Activated naive CD8-positive, alpha-beta T cell treated with anti-CD3 and anti-CD28 coated beads, Interleukin-2, amount 10 ng/mL, durations not matched to agents 7 days and 5 days (primary cell): ENCODE measurements around the gene ECPAS. TPM values are rescaled to one million over a fixed set of nuclear protein-coding genes. Genes with fewer than 3 reads are reported as not detected.
"Not testable (repeated sequence)": the region's sequence is repeated elsewhere in the genome, so short reads cannot be mapped to it uniquely, and the experiment has no call there.

Experiments
- ATAC-seq: fragments of 150-1000 bp; cut with Tn5 transposase; one replicate; pipeline ENCODE4 v1.10.0; 2021; ENCODE audit warnings: low read depth, moderate library complexity
- POLR2A ChIA-PET: fragments of 350-600 bp; sonication (Branson Sonifier 250); formaldehyde crosslinking; loops from one replicate; lab custom pipeline; 2021; ENCODE audit warnings: antibody characterized with exemption; lab: Charles Lee
- DNase-seq: peaks from one replicate; pipeline ENCODE4 v3.0.0; 2021
- H3K27ac Mint-ChIP-seq: one replicate; pipeline ENCODE4 v1.8.0; 2022; ENCODE audit warnings: mild to moderate bottlenecking, mixed read lengths
- H3K27me3 Mint-ChIP-seq: one replicate; pipeline ENCODE4 v1.8.0; 2022; ENCODE audit warnings: mild to moderate bottlenecking, moderate library complexity, mixed read lengths
- H3K36me3 Mint-ChIP-seq: one replicate; pipeline ENCODE4 v1.8.0; 2021; ENCODE audit warnings: mild to moderate bottlenecking, mixed read lengths
- H3K4me1 Mint-ChIP-seq: one replicate; pipeline ENCODE4 v1.8.0; 2021; ENCODE audit warnings: mixed read lengths
- H3K4me3 Mint-ChIP-seq: one replicate; pipeline ENCODE4 v1.8.0; 2022; ENCODE audit warnings: mild to moderate bottlenecking, moderate library complexity, mixed read lengths
- H3K9me3 Mint-ChIP-seq: one replicate; pipeline ENCODE4 v1.8.0; 2021; ENCODE audit warnings: mixed read lengths
- total RNA-seq, 2 experiments: library from RNA; stranded (reverse); gene quantifications; one replicate each; pipeline ENCODE4 v1.2.3, GENCODE V29; 2021

ECPAS gene
- total RNA-seq, 2 experiments from 2014 or later = 67.7 to 71.1 TPM

DNA sequence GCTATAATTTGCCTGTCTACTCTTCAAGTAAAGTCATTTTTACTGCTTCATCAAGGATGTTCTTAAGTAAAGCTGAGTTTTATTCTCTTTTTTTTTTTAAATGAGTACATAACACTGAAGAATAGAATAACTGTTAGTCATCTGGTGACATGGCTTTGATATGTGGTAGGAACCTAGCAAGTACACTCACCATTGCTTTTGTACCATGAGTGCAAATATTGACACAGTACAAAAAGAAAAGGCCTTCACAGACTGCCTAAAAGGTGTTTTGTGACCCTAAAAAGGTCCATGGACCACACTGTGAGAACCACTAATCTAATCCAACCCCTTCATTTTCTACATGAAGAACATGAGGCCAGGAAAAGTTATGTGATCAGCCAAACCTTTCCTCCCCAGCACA is 55.0 kb downstream of the ECPAS start:
- no peaks in the 10 kb centered on the region for H3K27me3 Mint-ChIP-seq
- POLR2A ChIA-PET = no interaction called here
- no peak for ATAC-seq
- H3K9me3 Mint-ChIP-seq = no peaks in the 10 kb centered on the region
- peaks cover 3% of the 10 kb centered on the region for H3K4me1 Mint-ChIP-seq
- H3K27ac Mint-ChIP-seq = no peak overlapping the region
- no peak overlapping the region for H3K4me3 Mint-ChIP-seq
- DNase-seq = no peak
- peaks cover 29% of the 10 kb centered on the region for H3K36me3 Mint-ChIP-seq

GRCh38 chr9:111427186-111427585 is 57.0 kb downstream of the ECPAS start:
- H3K9me3 Mint-ChIP-seq = no peaks in the 10 kb centered on the region
- no peaks in the 10 kb centered on the region for H3K27me3 Mint-ChIP-seq
- H3K4me3 Mint-ChIP-seq = no peak overlapping the region
- peak overlapping the region; percentile 33 for H3K27ac Mint-ChIP-seq
- DNase-seq (no peak), ATAC-seq (no peak)
- H3K4me1 Mint-ChIP-seq = peaks cover 3% of the 10 kb centered on the region
- peaks cover 32% of the 10 kb centered on the region for H3K36me3 Mint-ChIP-seq
- POLR2A ChIA-PET = interaction anchor here (0.6 to 0.7 kb wide), 2 partner anchors 20 to 261 kb away, joined by 3 read pairs; no protein-coding TSS in a partner anchor

GRCh38 chr9:111423389-111423788 is 60.8 kb downstream of the ECPAS start:
- peaks cover 3% of the 10 kb centered on the region for H3K4me1 Mint-ChIP-seq
- H3K36me3 Mint-ChIP-seq = peaks cover 32% of the 10 kb centered on the region
- H3K9me3 Mint-ChIP-seq = no peaks in the 10 kb centered on the region
- ATAC-seq = no peak
- H3K27ac Mint-ChIP-seq = no peak overlapping the region
- H3K27me3 Mint-ChIP-seq = no peaks in the 10 kb centered on the region
- POLR2A ChIA-PET = no interaction called here
- no peak for DNase-seq
- no peak overlapping the region for H3K4me3 Mint-ChIP-seq

DNA sequence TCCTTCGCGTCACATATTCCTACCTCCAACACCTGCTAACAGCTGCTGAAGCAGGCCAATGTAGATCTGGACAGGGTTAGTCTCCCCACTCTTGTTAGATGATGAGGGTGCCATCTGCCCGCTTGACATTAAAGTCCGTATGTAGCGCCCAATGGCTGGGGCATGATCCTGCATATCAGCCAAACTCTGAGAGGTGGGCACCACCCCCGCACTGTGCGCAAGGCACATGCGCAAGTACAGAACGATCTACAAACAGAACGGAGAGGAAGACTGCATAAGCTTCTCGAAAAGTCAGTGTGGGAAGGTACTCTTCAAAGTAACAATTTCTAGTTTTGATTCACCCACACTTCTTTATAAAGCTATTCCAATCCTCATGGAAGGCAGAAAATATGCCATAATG is 69.8 kb downstream of the ECPAS start:
- no peak for DNase-seq
- peaks cover 2% of the 10 kb centered on the region for H3K4me1 Mint-ChIP-seq
- POLR2A ChIA-PET = no interaction called here
- H3K4me3 Mint-ChIP-seq = no peak overlapping the region
- no peaks in the 10 kb centered on the region for H3K27me3 Mint-ChIP-seq
- no peak overlapping the region for H3K27ac Mint-ChIP-seq
- ATAC-seq = no peak
- no peaks in the 10 kb centered on the region for H3K9me3 Mint-ChIP-seq
- H3K36me3 Mint-ChIP-seq = peaks cover 36% of the 10 kb centered on the region

GRCh38 chr9:111413996-111414395 is 70.2 kb downstream of the ECPAS start:
- no peak overlapping the region for H3K27ac Mint-ChIP-seq
- POLR2A ChIA-PET = interaction anchor here (0.5 kb wide), 1 partner anchor 78 kb away, joined by 3 read pairs; no protein-coding TSS in a partner anchor
- ATAC-seq (no peak), DNase-seq (no peak)
- H3K27me3 Mint-ChIP-seq = no peaks in the 10 kb centered on the region
- H3K4me1 Mint-ChIP-seq = peaks cover 2% of the 10 kb centered on the region
- H3K36me3 Mint-ChIP-seq = peaks cover 36% of the 10 kb centered on the region
- H3K4me3 Mint-ChIP-seq = no peak overlapping the region
- no peaks in the 10 kb centered on the region for H3K9me3 Mint-ChIP-seq

- Mint-ChIP-seq H3K4me1 (peaks cover 4% of the 10 kb centered on the region), H3K9me3 (no peaks in the 10 kb centered on the region), H3K36me3 (peaks cover 51% of the 10 kb centered on the region), H3K27ac (no peak overlapping the region), H3K4me3 (no peak overlapping the region), H3K27me3 (no peaks in the 10 kb centered on the region)
- ATAC-seq (no peak), DNase-seq (no peak)
- POLR2A ChIA-PET = no interaction called here
These were observed 71.9 kb downstream of the ECPAS start for GRCh38 chr9:111412280-111412679.

DNA sequence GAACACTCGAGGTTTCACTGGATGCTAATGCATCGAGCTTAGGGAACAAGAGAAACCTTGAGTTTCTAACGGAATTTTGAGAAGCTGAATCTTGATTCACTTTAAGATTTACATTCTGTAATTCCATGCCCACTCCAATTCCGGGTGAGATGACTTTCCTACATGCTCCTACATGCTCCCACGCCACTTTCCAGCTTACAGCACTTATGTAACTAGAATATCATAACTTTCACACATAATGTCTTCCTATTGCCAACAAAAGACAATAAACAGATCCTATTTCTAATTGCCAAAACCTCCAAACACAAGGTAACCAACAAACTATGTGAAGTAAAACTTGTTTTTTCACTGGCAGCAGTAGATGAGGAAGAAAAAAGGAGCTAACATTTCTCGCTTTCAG is 72.9 kb downstream of the ECPAS start:
- DNase-seq = no peak
- ATAC-seq = no peak
- Mint-ChIP-seq H3K36me3 (peaks cover 50% of the 10 kb centered on the region), H3K27me3 (no peaks in the 10 kb centered on the region), H3K4me3 (no peak overlapping the region), H3K9me3 (no peaks in the 10 kb centered on the region), H3K4me1 (peaks cover 3% of the 10 kb centered on the region), H3K27ac (no peak overlapping the region)
- POLR2A ChIA-PET = no interaction called here

GRCh38 chr9:111407813-111408212 is 76.4 kb downstream of the ECPAS start:
- H3K27ac Mint-ChIP-seq = peak overlapping the region; percentile 42
- H3K4me3 Mint-ChIP-seq = no peak overlapping the region

DNA sequence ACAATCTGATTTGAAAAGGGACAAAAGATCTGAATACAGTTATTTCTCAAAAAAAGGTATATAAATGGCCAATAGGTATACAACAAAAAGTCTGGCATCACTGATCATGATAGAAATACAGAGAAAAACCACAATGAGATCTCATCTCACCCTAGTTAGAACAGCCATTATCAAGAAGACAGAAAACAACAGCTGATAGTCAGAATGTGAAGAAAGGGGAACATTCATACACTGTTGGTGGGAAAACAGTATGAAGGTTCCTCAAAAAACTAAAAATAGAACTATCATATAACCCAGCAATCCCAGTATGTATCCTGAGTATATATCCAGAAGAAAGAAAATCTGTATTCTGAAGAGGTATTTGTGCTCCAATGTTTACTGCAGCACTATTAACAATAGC is 78.5 kb downstream of the ECPAS start:
- no peak overlapping the region for H3K27ac Mint-ChIP-seq
- POLR2A ChIA-PET = no interaction called here
- H3K4me3 Mint-ChIP-seq = no peak overlapping the region
- no peak for DNase-seq
- H3K4me1 Mint-ChIP-seq = peaks cover 3% of the 10 kb centered on the region
- no peak for ATAC-seq
- peaks cover 18% of the 10 kb centered on the region for H3K9me3 Mint-ChIP-seq
- H3K36me3 Mint-ChIP-seq = peaks cover 81% of the 10 kb centered on the region
- H3K27me3 Mint-ChIP-seq = no peaks in the 10 kb centered on the region

More at GRCh38 chr9:111407813-111408212, 76.4 kb downstream of the ECPAS start:
- H3K36me3 Mint-ChIP-seq = peaks cover 70% of the 10 kb centered on the region
- POLR2A ChIA-PET = no interaction called here
- H3K4me1 Mint-ChIP-seq = peaks cover 3% of the 10 kb centered on the region
- DNase-seq (no peak), ATAC-seq (no peak)
- peaks cover 13% of the 10 kb centered on the region for H3K9me3 Mint-ChIP-seq
- H3K27me3 Mint-ChIP-seq = no peaks in the 10 kb centered on the region

DNA sequence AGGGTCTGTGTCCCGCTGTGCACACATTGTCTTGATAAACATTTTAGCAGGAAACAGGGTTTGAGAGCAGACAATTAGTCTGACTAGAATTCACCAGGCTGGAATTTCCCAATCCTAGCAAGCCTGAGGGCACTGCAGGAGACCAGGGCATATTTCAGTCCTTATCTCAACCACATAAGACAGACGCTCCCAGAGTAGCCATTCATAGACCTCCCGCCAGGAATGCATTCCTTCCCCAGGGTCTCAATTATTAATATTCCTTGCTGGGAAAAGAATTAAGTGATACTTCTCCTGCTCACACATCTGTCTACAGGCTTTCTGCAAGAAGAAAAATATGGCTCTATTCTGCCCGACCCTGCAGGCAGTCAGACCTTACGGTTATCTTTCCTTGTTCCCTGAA is 82.7 kb downstream of the ECPAS start:
- peaks cover 23% of the 10 kb centered on the region for H3K9me3 Mint-ChIP-seq
- DNase-seq, H3K27ac Mint-ChIP-seq, POLR2A ChIA-PET, H3K4me3 Mint-ChIP-seq, H3K4me1 Mint-ChIP-seq, ATAC-seq, H3K27me3 Mint-ChIP-seq: not testable (repeated sequence)
- peaks cover 76% of the 10 kb centered on the region for H3K36me3 Mint-ChIP-seq

DNA sequence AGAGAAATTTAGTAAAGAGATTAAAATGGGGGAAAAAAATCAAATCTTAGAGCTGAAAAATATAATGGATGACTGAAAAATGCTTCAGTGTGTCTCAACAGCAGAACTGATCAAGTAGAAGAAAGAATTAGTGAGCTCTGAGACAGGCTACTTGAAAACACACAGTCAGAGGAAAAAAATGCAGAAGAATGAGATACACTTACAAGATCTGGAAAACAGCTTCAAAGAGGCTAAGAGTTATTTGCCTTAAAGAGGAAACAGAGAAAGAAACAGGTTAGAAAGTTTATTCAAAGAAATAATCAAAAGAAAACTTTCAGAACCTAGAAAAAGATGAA is 83.7 kb downstream of the ECPAS start:
- no peaks in the 10 kb centered on the region for H3K4me1 Mint-ChIP-seq
- H3K4me3 Mint-ChIP-seq = no peak overlapping the region
- POLR2A ChIA-PET = no interaction called here
- no peaks in the 10 kb centered on the region for H3K27me3 Mint-ChIP-seq
- peaks cover 70% of the 10 kb centered on the region for H3K36me3 Mint-ChIP-seq
- ATAC-seq (no peak), DNase-seq (no peak)
- no peak overlapping the region for H3K27ac Mint-ChIP-seq
- peaks cover 18% of the 10 kb centered on the region for H3K9me3 Mint-ChIP-seq

- peaks cover 69% of the 10 kb centered on the region for H3K36me3 Mint-ChIP-seq
- POLR2A ChIA-PET = no interaction called here
- peaks cover under 1% of the 10 kb centered on the region for H3K4me1 Mint-ChIP-seq
- no peaks in the 10 kb centered on the region for H3K27me3 Mint-ChIP-seq
- ATAC-seq (peak; percentile 33), DNase-seq (no peak)
- no peak overlapping the region for H3K4me3 Mint-ChIP-seq
- H3K9me3 Mint-ChIP-seq = peaks cover 17% of the 10 kb centered on the region
- no peak overlapping the region for H3K27ac Mint-ChIP-seq
These were observed 84.2 kb downstream of the ECPAS start for GRCh38 chr9:111399772-111400563.

DNA sequence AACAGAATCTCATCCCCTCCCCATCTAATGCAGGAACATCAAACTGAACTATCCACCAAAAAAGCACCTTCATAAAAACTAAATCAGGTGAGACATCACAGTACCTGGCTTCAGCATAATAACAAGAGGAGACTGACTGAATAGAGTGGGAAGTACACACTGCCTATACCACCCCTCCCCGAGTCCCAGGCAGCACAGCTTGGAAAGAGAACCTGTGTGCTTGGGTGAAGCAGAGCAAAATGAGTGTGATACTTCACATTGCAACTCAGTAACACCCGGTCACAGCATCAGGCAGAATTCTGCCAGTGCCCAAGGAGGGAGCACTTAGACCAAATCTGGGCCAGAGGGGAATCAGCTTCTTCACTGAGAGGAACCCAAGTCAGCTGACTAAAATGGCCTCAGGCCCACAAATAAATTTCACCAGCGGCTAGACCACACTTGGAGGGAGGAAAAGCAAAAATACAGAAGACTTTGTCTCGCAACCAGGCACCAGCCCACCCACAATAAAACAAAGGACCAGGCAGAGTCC is 84.9 kb downstream of the ECPAS start:
- Mint-ChIP-seq H3K4me1 (peaks cover 7% of the 10 kb centered on the region), H3K36me3 (peaks cover 69% of the 10 kb centered on the region), H3K27ac (no peak overlapping the region), H3K9me3 (peaks cover 12% of the 10 kb centered on the region), H3K4me3 (no peak overlapping the region), H3K27me3 (no peaks in the 10 kb centered on the region)
- ATAC-seq (no peak), DNase-seq (no peak)
- POLR2A ChIA-PET = no interaction called here

DNA sequence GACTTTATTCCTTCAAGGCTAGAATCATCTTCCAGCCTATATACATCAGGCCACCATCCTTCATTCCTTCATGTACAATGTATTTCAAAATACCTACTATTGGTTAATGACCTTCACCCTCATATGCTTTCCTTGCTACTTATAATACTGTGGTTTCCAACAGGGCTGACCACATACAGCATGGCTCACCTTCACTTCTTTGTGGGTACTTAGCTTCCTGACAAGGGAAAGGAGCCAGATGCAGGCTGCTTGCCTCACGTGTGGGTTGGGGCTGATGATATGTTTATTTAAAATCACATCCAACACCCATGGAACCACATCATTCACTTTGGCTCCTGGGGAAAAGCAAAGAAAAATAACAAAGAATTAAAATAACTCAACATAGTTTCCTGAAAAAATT is 90.2 kb downstream of the ECPAS start:
- ATAC-seq = no peak
- H3K27me3 Mint-ChIP-seq = no peaks in the 10 kb centered on the region
- POLR2A ChIA-PET = no interaction called here
- DNase-seq = no peak
- no peak overlapping the region for H3K27ac Mint-ChIP-seq
- H3K4me3 Mint-ChIP-seq = no peak overlapping the region
- no peaks in the 10 kb centered on the region for H3K9me3 Mint-ChIP-seq
- peaks cover 48% of the 10 kb centered on the region for H3K36me3 Mint-ChIP-seq
- H3K4me1 Mint-ChIP-seq = peaks cover 13% of the 10 kb centered on the region
